Measurements from ENCODE around the gene BNIP3. TPM values are rescaled to one million over a fixed set of nuclear protein-coding genes. Genes with fewer than 3 reads are reported as not detected.

BNIP3 gene
- total and polyA plus RNA-seq, 2 of the 8 experiments (the other 6 are each of a cell fraction or from before 2014, with no cell fraction given) = 25.8 to 58.9 TPM

- H3K18ac ChIP-seq (ENCODE audit: extremely low read depth, low read length) = no peak overlapping the region
- peaks cover 0 to 4% (median under 1%) of the 10 kb centered on the region in 4 experiments; a peak in 1 of 7 replicates for H3K4me1 ChIP-seq (replicated peaks in 1 of 4; ENCODE audit: control insufficient read depth in 3 of 4, insufficient read depth in 4 of 4, low read length in 3 of 4)
- H3K23me2 ChIP-seq (ENCODE audit: low read depth, low read length) = no peaks in the 10 kb centered on the region; the same call in 1 of the 2 replicates
- no peak overlapping the region for H3K4me2 ChIP-seq (ENCODE audit: insufficient read depth in 1 of 2, low read depth in 2 of 2, low read length in 2 of 2)
- peaks cover 13 to 47% of the 10 kb centered on the region in 2 experiments; a peak in 3 of 4 replicates for H3K79me2 ChIP-seq (ENCODE audit: control insufficient read depth in 1 of 2, insufficient read depth in 2 of 2, low read length in 2 of 2)
- H3K56ac ChIP-seq (replicated peaks; ENCODE audit: insufficient read length, low read depth, low read length) = no peak overlapping the region
- H4K20me1 ChIP-seq (replicated peaks in 1 of 2; ENCODE audit: control insufficient read depth in 1 of 2, insufficient read depth in 2 of 2, low read length in 2 of 2) = peaks cover 17 to 24% of the 10 kb centered on the region in 2 experiments
- no peak overlapping the region for H2BK15ac ChIP-seq (ENCODE audit: low read length)
- WGBS, 2 experiments (ENCODE audit: extremely low coverage in 1 of 2, insufficient coverage in 1 of 2, insufficient read length in 1 of 2, insufficient replicate concordance in 2 of 2, low coverage in 1 of 2, low lambda C conversion rate in 2 of 2, missing lambda C conversion rate in 1 of 2) = 92% methylated on average over 34 of the region's 34 CpGs; no CpG with 5 or more reads in 1 of the 2 experiments
- no peak overlapping the region for H3K9ac ChIP-seq (replicated peaks in 1 of 4; ENCODE audit: extremely low read depth in 1 of 4, low read depth in 3 of 4, low read length in 3 of 4)
- H2BK12ac ChIP-seq (ENCODE audit: low read depth, low read length) = no peak overlapping the region
- peaks cover 9 to 40% (median 24%) of the 10 kb centered on the region in 4 experiments for H3K36me3 ChIP-seq (ENCODE audit: control insufficient read depth in 2 of 4, insufficient read depth in 4 of 4, low read length in 3 of 4)
- TF ChIP-seq KDM5A (IDR thresholded peaks at IDR 0.05; ENCODE audit: low read length) (no peak), FOSL1 (IDR thresholded peaks at IDR 0.05; ENCODE audit: insufficient read depth, low read depth, low read length) (no peak), ZNF274 (IDR thresholded peaks at IDR 0.05; ENCODE audit: borderline replicate concordance, extremely low read depth, low read length) (no peak), TCF12 (IDR thresholded peaks at IDR 0.05; ENCODE audit: low read depth, low read length) (no peak), CTCF (IDR thresholded peaks at IDR 0.05; ENCODE audit: control extremely low read depth in 1 of 3, insufficient read depth in 1 of 3, low read depth in 1 of 3, low read length in 3 of 3) (no peak)
- no peak overlapping the region for H2BK5ac ChIP-seq (ENCODE audit: low read depth, low read length)
- H3K4me3 ChIP-seq (ENCODE audit: extremely low read depth in 1 of 4, insufficient read depth in 2 of 4, low read depth in 3 of 4, low read length in 4 of 4) = no peak overlapping the region
- H3K9me3 ChIP-seq (ENCODE audit: insufficient read depth in 2 of 2, low read depth in 1 of 2, low read length in 1 of 2) = no peaks in the 10 kb centered on the region
- H2AFZ ChIP-seq (ENCODE audit: low read length) = no peak overlapping the region
- no peak overlapping the region for H4K5ac ChIP-seq (ENCODE audit: insufficient read length, low read depth, low read length)
- no peak overlapping the region for H4K91ac ChIP-seq (replicated peaks; ENCODE audit: insufficient read length, low read length)
- no peak overlapping the region for H3K14ac ChIP-seq (ENCODE audit: insufficient read length)
- peaks cover 16% of the 10 kb centered on the region for H3K79me1 ChIP-seq (ENCODE audit: low read depth, low read length)
- no peak for FAIRE-seq
- ChIA-PET CTCF (ENCODE audit: partially characterized antibody) (interaction anchor here (0.8 to 4.7 kb wide), 8 partner anchors 13 to 889 kb away, joined by 3 to 22 read pairs (median 4); no protein-coding TSS in a partner anchor), POLR2A (ENCODE audit: partially characterized antibody) (interaction anchor here (1.3 to 3.4 kb wide), 2 partner anchors 8 to 12 kb away, joined by 3 to 20 read pairs; no protein-coding TSS in a partner anchor)
- no peak overlapping the region for H2BK120ac ChIP-seq (replicated peaks; ENCODE audit: low read depth, low read length)
- H2AK5ac ChIP-seq (ENCODE audit: low read depth, low read length) = no peak overlapping the region
- H3K4ac ChIP-seq (replicated peaks; ENCODE audit: insufficient read length, low read depth, low read length) = no peak overlapping the region
- no peak overlapping the region for H2BK20ac ChIP-seq (ENCODE audit: low read length)
- no peak overlapping the region for H3K27ac ChIP-seq (ENCODE audit: low read depth, low read length)
- no peak overlapping the region; the same call in 1 of the 2 replicates for H4K8ac ChIP-seq (ENCODE audit: extremely low read depth, insufficient read depth, low read length)
- H3K23ac ChIP-seq (ENCODE audit: insufficient read length) = no peak overlapping the region
- no peak for DNase-seq (ENCODE audit: low read depth in 1 of 2, low spot score in 2 of 2)
- H3K27me3 ChIP-seq (replicated peaks in 1 of 4; ENCODE audit: control insufficient read depth in 3 of 4, extremely low read depth in 1 of 4, insufficient read depth in 3 of 4, low read length in 3 of 4) = no peaks in the 10 kb centered on the region; a peak in 1 of 7 replicates
These were observed 8.4 kb downstream of the BNIP3 start for GRCh38 chr10:131973160-131973951.
